CMK (cell line): ENCODE data around the gene STAP2.
A peak's percentile ranks its signal among the peaks of the same experiment; 100 is the strongest.
"Not testable (repeated sequence)": the region's sequence is repeated elsewhere in the genome, so short reads cannot be mapped to it uniquely, and the experiment has no call there.

Experiments used
- DNase-seq: peaks from one replicate; pipeline ENCODE4 v3.0.0-alpha.2; 2010; ENCODE audit warnings: low read depth

STAP2 gene

DNA sequence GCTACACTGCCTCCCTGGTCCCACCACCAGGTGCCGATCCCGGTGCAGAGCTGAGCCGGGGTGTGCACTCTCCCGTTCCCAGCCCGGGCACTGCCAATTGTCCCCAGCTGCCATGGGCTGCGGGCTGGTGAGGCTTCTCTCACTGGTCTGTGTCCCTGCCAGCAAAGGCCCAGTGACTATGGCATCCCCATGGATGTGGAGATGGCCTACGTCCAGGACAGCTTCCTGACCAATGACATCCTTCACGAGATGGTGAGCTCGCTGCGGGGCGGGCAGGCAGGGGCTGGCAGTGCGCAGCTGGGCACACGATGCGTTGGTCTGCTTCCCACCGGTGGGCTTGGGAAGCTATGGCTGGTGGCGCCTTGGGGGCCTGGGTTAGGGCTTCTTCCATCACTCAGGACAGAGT, 19.3 kb upstream of the STAP2 start:
- no peak for DNase-seq

DNA sequence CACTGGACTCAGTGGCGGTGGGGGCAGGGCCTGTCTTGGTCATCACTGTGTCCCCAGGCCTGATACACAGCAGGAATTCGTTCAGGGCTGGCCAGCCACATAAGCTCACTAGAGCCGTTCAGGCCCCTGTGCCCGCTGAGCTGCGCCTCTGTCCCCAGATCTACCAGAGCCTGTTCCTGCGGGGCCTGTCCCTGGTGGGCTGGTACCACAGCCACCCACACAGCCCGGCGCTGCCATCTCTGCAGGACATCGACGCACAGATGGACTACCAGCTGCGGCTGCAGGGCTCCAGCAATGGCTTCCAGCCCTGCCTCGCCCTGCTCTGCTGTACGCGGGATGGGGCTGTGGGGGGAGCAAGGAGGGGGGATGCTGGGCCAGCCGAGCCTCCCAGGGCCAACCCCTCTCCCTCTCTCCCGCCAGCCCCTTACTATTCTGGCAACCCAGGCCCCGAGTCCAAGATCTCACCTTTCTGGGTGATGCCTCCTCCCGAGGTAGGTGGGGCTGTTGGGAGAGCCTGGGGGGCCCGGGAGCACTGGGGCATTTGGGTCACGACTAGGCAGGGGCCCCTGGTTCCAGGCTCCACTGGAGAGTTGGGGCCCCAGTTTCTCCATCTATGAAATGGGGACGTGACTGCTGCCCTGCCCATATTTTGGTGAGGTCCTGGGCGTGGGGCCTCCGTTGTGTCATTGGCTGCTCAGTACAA, 18.6 kb upstream of the STAP2 start:
- DNase-seq = no peak

DNA sequence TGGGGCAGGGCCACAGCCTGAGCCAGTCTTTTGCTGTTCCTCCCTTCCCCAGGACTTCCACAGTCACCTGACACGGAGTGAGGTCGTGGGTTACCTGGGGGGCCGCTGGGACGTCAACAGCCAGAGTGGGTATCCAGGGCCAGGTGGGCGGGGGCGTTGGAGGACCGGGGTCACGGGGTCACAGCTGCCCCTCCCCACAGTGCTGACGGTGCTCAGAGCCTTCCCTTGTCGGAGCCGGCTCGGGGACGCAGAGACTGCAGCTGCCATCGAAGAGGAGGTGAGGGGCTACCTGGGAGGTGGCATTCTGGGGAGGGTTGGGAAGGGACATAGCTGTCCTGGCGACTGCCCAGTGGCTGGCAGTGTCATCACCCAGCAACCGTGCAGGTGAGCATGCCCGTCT, 16.3 kb upstream of the STAP2 start:
- DNase-seq = no peak

DNA sequence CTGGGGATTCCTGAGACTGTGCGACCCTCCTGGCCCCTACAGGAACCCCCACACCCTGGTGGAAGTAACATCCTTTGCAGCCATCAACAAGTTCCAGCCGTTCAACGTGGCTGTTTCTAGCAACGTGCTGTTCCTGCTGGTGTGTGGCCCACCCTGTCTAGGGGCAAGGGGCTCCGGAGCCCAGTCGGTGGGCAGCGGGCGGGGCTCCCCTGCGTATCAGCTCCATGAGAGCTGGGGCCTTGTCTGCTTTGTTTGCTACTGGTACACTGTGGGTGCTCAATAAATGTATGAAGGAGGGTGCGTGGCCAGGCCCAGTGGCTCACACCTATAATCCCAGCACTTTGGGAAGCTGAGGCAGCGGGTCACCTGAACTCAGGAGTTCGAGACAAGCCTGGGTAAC, 15.7 kb upstream of the STAP2 start:
- no peak for DNase-seq

DNA sequence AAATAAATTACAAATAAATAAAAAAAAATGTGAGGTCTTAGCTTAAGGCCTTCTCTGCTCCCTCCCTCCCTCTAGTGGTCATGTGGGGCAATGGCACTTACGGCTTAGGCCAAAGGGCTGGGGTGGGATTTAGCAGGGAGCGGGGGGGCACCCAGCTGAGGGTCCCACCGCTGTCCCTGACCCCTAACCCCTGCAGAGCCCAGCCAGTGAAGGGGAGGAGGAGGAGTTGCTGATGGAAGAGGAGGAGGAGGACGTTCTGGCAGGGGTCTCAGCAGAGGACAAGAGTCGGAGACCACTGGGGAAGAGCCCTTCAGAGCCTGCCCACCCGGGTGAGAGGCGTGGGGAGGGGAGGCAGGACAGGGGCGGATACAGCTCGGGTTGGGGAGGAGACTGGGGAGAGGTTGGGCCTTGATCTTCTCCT, 14.1 kb upstream of the STAP2 start:
- DNase-seq = no peak

DNA sequence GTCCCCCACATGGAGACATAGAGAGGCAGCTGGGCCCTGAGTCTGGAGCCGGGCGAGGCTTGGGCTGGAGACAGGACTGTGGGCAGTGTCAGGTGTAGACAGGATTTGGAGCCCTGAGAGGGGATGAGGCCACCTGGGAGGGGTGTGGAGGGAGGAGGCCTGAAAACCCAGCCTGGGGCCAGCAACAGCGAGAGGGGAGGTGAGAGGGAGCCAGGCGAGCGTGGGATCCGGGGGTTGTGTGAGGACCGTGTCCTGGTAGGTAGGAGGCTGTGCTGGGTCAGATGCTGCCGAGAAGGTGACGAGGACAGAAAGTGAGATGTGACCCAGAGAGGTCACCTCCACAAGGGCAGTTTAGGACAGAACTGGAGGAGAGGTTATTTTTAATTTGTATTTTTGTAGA, 12.1 kb upstream of the STAP2 start:
- DNase-seq = no peak

DNA sequence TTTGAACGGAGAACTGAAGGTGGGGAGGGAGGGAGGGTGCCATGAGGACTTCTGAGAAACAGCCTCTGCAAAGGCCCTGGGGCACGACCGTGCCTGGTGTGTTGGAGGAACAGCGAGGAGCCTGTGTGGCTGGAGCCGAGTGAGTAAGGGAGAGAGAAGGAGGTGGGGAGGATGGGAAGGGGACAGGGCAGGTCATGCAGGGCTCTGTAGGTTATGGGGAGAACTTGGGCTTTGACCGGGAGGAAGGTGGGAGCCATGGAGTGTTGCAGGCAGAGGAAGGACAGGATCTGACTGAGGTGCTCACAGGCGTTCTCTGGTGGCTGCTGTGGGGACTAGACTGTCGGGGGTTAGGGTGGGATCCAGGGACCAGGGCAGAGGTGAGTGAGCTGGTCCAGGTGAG, 11.5 kb upstream of the STAP2 start:
- no peak for DNase-seq

DNA sequence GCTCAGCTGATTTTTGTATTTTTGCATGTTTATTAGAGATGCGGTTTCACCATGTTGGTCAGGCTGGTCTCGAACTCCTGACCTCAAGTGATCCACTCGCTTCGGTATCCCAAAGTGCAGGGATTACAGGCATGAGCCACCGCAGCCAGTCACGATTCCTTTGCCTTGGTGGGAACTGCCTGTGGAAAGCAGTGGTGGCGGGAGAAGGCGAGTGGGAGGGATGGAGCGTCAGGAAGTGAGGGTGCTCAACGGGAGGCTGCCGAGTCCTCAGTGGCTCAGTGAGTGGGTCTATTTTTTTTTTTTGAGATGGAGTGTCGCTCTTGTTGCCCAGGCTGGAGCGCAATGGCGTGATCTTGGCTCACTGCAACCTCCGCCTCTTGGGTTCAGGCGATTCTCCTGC, 10.6 kb upstream of the STAP2 start:
- DNase-seq = not testable (repeated sequence)

DNA sequence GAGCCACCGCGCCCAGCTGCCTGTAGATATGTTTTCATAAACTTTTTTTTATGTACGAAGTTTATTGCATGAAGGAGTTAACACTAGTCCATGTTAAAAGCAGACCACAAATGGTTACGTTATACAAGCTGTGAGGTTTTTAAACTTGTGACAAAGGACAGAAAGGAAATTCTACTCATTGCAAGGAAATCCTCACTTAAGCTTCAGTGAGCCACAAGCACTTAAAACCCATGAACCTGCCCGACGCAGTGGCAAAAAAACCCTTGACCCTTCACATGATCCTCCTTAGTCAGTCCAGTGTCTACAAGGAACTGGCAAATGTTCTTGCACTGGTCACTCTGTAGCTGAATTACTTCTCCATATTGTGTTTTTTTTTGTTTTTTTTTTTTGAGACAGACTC, 8.9 kb upstream of the STAP2 start:
- DNase-seq = no peak

DNA sequence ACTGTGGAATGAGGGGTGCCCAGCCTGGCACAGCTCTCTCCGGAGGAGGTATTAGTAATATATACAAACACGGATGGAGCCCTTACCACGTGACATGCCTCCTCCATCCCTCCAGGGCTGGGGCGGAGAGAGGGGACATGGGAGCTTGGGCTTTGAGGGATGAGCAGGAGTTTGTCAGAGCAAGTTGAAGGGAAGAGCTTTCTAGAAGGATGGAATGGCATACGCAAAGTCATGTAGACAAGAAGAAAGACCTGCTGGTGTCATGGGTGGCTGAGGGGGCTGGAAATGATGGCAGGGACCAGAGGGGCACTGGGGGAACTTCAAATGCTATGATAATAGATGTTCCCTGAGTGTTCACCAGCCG, 7.4 kb upstream of the STAP2 start:
- no peak for DNase-seq

DNA sequence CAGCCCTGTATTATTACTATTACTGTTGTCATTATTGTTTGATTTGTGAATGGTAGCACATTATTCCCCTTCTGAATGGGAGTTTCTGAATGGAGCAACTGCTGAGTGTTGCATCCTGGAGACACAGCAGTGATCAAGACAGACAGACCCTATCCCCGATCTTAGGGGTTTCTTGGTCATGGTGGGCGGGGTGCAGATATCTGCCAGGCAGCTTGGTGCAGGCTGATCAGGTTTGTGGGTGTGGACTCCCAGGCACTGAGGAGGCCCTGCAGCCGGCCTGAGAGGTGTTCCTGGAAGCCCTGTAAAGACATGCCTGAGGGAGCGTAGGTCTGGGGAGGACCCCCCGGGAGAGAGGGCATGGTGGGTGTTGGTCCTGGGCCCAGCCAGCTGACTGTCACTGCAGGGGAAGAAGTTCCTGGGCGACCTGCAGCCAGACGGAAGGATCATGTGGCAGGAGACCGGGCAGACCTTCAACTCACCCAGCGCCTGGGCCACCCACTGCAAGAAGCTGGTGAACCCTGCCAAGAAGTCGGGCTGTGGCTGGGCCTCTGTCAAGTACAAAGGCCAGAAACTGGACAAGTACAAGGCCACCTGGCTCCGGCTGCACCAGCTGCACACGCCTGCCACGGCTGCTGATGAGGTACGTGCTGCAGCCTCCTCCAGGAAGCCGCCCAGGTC, 6.9 kb upstream of the STAP2 start:
- no peak for DNase-seq

DNA sequence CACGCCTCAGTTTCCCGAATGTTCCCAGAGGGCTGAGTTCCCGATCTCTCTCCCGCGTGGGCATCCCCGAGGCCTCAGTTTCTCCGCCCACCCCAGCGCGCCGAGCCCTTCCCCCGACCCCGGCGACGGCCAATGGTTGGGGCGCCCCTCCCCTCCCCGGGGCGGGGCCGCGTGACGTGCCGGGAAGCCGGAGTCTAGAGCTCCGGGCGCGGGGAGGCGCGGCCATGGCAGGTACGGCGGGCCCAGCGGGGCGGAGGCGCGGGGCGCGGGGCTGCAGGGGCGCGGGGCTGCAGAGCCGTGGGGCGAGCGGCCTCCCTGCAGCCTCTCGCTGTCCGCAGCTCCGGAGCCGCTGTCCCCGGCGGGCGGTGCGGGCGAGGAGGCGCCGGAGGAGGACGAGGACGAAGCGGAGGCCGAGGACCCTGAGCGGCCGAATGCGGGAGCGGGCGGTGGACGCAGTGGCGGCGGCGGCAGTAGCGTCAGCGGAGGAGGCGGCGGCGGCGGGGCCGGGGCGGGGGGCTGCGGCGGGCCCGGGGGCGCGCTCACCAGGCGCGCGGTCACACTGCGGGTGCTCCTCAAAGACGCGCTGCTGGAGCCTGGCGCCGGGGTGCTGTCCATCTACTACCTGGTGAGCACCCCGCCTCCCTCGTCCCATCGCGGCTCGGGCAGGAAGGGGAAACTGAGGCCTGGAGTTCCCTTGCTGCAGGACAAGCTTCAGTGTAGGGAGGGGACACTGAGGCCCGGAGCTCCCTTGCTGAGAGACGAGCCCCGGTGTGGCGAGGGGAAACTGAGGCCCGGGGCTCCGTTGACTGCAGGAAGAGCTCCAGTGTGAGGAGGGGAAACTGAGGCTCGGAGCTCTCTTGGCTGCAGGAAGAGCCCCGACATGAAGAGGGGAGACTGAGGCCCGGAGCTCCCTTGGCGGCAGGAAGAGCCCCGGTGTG, 5.0 kb upstream of the STAP2 start, which contains the start of gene MPND:
Gene MPND (plus strand): TSS at position 193 of the 938 bp plus-strand sequence. CDS start 32 bp downstream, at position 225.
- peak; percentile 56 for DNase-seq

DNA sequence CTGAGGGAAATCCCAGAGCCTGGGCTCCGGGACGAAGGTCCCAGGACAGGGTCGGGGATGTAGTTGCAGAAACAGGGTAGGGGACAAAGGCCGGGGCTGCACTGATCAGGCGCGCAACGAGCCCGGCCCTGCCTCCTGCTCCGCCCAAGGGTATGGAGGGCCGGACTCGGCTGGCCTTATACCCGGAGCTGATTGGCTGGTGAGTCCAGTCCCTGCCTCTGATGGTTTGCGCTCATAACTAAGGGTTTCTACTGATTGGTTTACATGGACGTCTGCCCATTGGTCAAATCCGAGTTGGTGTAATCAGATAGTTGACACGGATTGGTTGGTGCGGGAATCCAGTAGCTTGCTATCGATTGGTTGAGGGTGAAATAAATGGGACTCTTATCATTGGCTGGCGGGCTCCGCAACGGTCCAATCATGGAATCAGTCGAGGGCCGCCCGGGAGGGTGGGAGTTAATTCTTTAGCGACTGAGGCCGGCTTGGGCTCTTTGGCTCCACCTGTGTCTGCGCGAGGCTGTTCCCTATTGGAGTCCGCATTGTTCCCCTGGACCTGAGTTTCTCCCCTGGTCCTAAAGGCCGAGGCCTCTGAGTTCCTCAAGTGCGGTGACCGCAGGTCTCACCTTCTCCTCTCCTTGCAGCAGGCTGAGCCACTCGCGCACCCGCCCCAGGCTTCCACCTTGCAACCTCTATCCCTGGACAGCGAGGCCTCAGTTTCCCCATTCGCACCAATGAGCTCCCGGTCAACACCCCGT, 4.2 kb upstream of the STAP2 start:
- DNase-seq = peak; percentile 100

DNA sequence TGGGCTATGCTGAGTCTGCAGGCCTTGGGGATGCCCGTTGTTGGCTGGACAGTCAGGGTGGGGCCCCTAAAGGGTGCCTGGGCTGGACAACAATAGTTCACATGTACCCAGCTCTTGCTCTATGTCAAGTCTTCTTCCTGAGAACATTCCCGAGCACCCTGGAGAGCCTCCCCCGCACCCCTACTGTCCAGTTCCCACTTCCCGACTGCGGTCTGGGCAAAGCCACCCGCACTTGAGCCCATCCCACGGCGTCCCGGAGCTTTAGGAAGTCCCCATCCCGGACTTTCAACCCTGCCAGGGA, 3.6 kb upstream of the STAP2 start:
- no peak for DNase-seq

DNA sequence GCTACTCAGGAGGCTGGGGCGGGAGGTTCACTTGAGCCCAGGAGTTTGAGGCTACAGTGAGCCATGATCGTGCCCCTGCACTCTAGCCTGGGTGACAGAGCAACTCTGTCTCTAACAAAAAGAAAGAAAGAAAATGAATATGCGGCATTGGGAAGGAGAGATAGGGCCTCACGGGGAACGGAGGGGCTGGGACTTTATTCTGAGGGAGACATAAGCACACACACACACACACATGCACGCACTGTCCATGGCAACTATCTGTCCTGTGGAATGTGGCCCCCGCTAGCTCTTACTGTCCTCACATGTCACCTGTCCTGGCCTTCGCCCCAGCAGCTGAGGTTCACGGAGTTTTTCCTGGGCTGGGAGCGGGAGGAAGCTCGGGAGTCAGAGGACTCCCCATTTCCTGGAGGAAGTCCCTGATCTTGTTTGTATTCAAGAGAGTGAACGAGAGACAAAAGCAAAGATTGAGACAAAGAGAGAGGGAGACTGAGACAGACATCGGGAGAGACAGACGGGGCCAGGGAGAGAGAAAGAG, 654 bp downstream of the STAP2 start:
- no peak for DNase-seq

DNA sequence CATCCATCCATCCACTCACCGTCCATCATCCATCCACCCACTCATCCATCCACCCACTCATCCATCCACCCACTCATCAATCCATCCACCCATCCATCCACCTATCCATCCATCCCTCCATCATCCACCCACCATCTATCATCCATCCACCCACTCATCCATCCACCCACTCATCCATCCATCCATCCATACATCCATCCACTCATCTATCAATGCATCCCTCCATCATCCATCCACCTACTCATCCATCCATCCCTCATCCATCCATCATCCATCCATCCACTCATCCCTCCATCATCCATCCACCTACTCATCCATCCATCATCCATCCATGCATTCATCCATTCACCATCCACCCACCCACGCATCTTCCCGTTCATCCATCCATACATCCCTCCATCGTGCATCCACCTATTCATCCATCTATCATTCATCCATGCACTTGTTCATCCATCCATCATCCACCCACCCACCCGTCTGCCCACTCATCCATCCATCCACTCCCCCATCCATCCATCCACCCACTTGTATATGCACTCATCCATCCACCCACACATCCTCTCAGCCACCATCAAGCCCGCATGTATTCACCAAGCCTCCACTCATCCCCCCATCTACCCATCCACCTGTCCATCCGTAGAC, 3.6 kb downstream of the STAP2 start:
- DNase-seq = no peak

DNA sequence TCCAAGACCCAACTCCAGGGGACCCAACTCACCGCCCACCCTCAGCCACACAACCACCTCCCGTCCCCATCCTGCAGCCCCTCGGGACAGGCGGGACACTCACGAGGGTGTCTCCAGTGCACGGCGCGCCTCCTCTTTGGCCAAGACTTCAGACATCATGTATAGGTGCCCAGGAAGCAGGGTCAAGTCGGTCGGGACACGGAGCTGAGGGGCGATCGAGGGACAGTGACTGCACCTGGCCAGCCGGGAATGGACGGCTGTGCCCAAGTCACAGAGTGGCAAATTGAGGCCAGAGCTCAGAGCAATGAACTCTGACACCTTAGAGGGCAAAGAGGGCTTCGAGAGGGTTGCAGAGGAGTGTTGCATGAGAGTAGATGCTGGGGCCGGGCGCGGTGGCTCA, 8.8 kb downstream of the STAP2 start:
- no peak for DNase-seq

DNA sequence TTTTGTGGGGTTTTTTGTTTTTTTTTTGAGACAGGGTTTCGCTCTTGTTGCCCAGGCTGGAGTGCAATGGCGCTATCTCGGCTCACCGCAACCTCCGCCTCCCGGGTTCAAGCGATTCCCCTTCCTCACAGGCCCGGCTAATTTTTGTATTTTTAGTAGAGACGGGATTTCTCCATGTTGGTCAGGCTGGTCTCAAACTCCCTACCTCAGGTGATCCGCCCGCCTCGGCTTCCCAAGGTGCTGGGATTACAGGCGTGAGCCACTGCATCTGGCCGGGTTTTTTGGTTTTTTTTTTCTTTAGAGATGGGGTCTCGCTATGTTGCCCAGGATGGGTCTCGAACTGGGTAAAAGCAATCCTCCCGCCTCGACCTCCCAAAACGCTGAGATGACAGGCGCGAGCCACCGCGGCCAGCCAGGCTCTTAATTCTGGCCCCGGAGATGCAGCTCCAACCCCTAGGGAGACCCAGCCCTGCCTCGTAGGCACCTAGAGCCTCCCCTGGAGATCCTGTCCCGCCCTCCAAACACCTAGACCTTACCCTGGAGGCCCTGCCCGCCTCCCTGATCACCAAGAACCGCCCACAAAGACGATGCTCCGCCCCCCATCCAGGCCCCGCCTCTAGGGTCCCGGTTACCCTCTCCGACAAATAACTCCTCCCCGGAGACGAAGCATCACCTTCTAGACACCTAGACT, 9.5 kb downstream of the STAP2 start:
- DNase-seq = not testable (repeated sequence)

DNA sequence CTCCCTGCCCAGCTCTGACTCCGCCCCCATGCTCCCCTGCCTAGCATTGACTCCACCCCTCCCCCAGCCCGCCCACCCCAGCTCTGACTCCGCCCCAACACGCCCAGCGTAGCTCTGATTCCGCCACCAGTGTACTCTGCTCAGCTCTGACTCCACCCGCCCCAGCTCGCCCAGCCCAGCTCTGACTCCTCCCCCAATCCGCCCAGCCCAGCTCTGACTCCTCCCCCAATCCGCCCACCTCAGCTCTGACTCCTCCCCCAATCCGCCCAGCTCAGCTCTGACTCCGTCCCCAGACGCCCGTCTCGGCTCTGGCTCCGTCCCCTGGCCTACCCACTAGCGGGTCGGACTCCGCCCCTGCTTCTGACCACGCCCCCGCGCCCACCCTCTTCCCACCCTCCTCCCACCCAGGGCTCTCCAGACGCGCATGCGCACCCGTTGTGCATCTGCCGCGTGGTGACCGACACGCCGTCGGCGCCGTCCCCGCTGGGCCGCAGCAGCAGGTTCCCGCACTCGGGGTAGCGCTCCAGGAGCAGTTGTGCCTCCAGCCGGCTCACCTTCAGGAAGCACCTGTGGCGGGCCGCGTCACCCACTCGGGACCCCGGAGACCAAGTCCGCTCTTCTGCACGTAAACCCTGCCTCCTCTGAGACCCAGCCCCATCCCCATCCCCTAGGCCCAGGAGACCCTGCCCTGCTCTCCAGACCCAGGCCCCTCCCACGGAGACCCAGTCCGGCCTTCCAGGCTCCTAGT, 10.2 kb downstream of the STAP2 start:
- DNase-seq = peak; percentile 96

DNA sequence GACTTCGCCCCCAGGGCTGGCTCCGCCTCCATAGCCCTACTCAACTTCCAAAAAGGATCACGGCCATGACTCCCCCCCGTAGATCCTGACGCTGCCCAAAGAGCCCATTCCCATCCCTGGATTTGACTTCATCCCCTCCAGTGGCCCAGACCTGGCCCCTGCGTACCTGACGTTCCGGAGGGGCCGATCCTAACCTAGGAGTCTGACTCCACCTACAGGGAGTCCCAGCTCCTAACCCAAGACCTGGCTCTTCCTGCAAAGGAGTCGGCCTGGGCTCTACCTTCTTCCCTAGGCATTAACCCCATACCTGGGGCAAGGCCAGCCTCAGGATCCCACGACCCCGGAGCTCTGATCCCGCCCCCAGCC, 10.8 kb downstream of the STAP2 start:
- DNase-seq = no peak
